Measurements from ENCODE around the gene BGLAP. TPM values are rescaled to one million over a fixed set of nuclear protein-coding genes. Genes with fewer than 3 reads are reported as not detected.

BGLAP gene
- total RNA-seq, 2 experiments from 2014 or later: 2.1 to 2.4 TPM

- POLR2A ChIA-PET: interaction anchor here (0.6 to 4.2 kb wide), 7 partner anchors 8 to 129 kb away, joined by 3 to 34 read pairs (median 6); partner anchors contain the start of gene PMF1
- H3K27me3 Mint-ChIP-seq: no peaks in the 10 kb centered on the region
Observed at GRCh38 chr1:156225677-156226014, 16.3 kb upstream of the BGLAP start.

GRCh38 chr1:156226116-156226538 is 15.9 kb upstream of the BGLAP start:
- Mint-ChIP-seq H3K27me3 (no peaks in the 10 kb centered on the region), H3K4me1 (peaks cover 47% of the 10 kb centered on the region), H3K4me3 (no peak overlapping the region), H3K9me3 (ENCODE audit: low read depth) (no peaks in the 10 kb centered on the region), H3K27ac (peak overlapping the region; percentile 85), H3K36me3 (ENCODE audit: low read depth) (peaks cover 56% of the 10 kb centered on the region)
- ATAC-seq (no peak), DNase-seq (no peak)
- POLR2A ChIA-PET: interaction anchor here (0.7 to 4.2 kb wide), 6 partner anchors 8 to 206 kb away, joined by 4 to 34 read pairs (median 8); partner anchors contain the start of gene PMF1
- intact Hi-C loops (cut with DNase I, micrococcal nuclease): loop anchor here in 1 of 2 experiments (5.0 kb wide), 1 partner anchor 56 kb away; the partner anchor contains the start of genes SMG5 and TMEM79
- CTCF ChIA-PET: interaction anchor here (0.8 to 7.8 kb wide), 12 partner anchors 8 to 135 kb away, joined by 3 to 229 read pairs (median 10); partner anchors contain the start of genes PMF1 and SMG5

More at GRCh38 chr1:156225677-156226014, 16.3 kb upstream of the BGLAP start:
- DNase-seq (no peak), ATAC-seq (no peak)
- Mint-ChIP-seq H3K36me3 (ENCODE audit: low read depth) (peaks cover 59% of the 10 kb centered on the region), H3K9me3 (ENCODE audit: low read depth) (no peaks in the 10 kb centered on the region), H3K4me3 (peak overlapping the region; percentile 35), H3K4me1 (peaks cover 50% of the 10 kb centered on the region), H3K27ac (peak overlapping the region; percentile 88)
- CTCF ChIA-PET: interaction anchor here (0.7 to 7.8 kb wide), 26 partner anchors 12 to 264 kb away, joined by 3 to 229 read pairs (median 5); partner anchors contain the start of genes PMF1, SEMA4A, SLC25A44 and SMG5
- intact Hi-C loops (cut with DNase I, micrococcal nuclease): loop anchor here (1.0 to 5.0 kb wide), 6 partner anchors 31 to 135 kb away; partner anchors contain the start of genes SLC25A44 (in 1 of the 2), SMG5 (in 1 of the 2) and TMEM79 (in 1 of the 2)

GRCh38 chr1:156226782-156227181 is 15.2 kb upstream of the BGLAP start:
- intact Hi-C loops (cut with DNase I, micrococcal nuclease): loop anchor here in 1 of 2 experiments (5.0 kb wide), 1 partner anchor 56 kb away; the partner anchor contains the start of genes SMG5 and TMEM79
- Mint-ChIP-seq H3K9me3 (ENCODE audit: low read depth) (no peaks in the 10 kb centered on the region), H3K27me3 (no peaks in the 10 kb centered on the region), H3K4me1 (peaks cover 40% of the 10 kb centered on the region), H3K4me3 (no peak overlapping the region), H3K27ac (peak overlapping the region; percentile 85), H3K36me3 (ENCODE audit: low read depth) (peaks cover 50% of the 10 kb centered on the region)
- CTCF ChIA-PET: interaction anchor here (0.8 to 7.8 kb wide), 8 partner anchors 9 to 136 kb away, joined by 3 to 229 read pairs (median 27); partner anchors contain the start of gene SMG5
- POLR2A ChIA-PET: interaction anchor here (0.7 to 4.2 kb wide), 5 partner anchors 9 to 207 kb away, joined by 4 to 34 read pairs (median 7); partner anchors contain the start of gene PMF1
- no peak for DNase-seq
- no peak for ATAC-seq

DNA sequence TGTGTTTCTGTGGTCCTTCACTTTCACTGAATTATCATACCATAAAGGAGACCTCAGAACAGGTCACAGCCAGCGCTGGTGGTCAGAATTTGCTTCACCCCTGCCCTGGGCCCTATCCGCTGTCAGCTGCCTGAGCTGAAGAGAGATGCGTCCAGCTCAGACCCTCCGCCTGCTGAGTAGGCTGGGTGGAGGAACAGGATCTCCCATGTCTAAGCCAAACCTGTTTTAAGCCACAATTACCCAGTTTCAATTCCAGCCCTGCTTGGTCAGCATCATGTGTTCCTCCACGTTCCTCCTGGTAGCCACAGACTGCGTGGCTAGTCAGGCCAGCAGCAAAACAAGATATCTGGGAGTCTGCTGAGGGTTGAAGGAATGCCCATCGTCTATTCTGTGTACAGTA is 13.5 kb upstream of the BGLAP start:
- intact Hi-C loops (cut with DNase I, micrococcal nuclease): loop anchor here in 1 of 2 experiments (5.0 kb wide), 1 partner anchor 54 kb away; the partner anchor contains the start of genes SMG5 and TMEM79

GRCh38 chr1:156229809-156230472 is 12.0 kb upstream of the BGLAP start:
- POLR2A ChIA-PET: no interaction called here
- no peak for ATAC-seq
- peaks cover 32% of the 10 kb centered on the region for H3K36me3 Mint-ChIP-seq (ENCODE audit: low read depth)

More for the DNA sequence above, 13.5 kb upstream of the BGLAP start:
- Mint-ChIP-seq H3K27me3 (no peaks in the 10 kb centered on the region), H3K4me1 (peaks cover 23% of the 10 kb centered on the region), H3K4me3 (no peak overlapping the region), H3K27ac (peak overlapping the region; percentile 74), H3K9me3 (ENCODE audit: low read depth) (no peaks in the 10 kb centered on the region), H3K36me3 (ENCODE audit: low read depth) (peaks cover 40% of the 10 kb centered on the region)
- POLR2A ChIA-PET: no interaction called here
- no peak for ATAC-seq
- no peak for DNase-seq
- CTCF ChIA-PET: interaction anchor here (0.6 to 7.8 kb wide), 5 partner anchors 9 to 109 kb away, joined by 3 to 229 read pairs (median 3); no protein-coding TSS in a partner anchor

GRCh38 chr1:156230473-156230837 is 11.5 kb upstream of the BGLAP start:
- no peak overlapping the region for H3K27ac Mint-ChIP-seq
- no peaks in the 10 kb centered on the region for H3K27me3 Mint-ChIP-seq
- ChIA-PET POLR2A (no interaction called here), CTCF (interaction anchor here (0.8 to 7.8 kb wide), 2 partner anchors 86 to 134 kb away, joined by 3 to 229 read pairs; no protein-coding TSS in a partner anchor)
- H3K36me3 Mint-ChIP-seq (ENCODE audit: low read depth): peaks cover 31% of the 10 kb centered on the region
- no peaks in the 10 kb centered on the region for H3K9me3 Mint-ChIP-seq (ENCODE audit: low read depth)
- DNase-seq: no peak
- ATAC-seq: no peak
- H3K4me3 Mint-ChIP-seq: no peak overlapping the region
- intact Hi-C loops (cut with DNase I, micrococcal nuclease): no loop called here
- H3K4me1 Mint-ChIP-seq: peaks cover 11% of the 10 kb centered on the region

More at GRCh38 chr1:156229809-156230472, 12.0 kb upstream of the BGLAP start:
- no peaks in the 10 kb centered on the region for H3K27me3 Mint-ChIP-seq
- CTCF ChIA-PET: interaction anchor here (7.8 kb wide), 1 partner anchor 85 kb away, joined by 229 read pairs; no protein-coding TSS in a partner anchor
- DNase-seq: no peak
- intact Hi-C loops (cut with DNase I, micrococcal nuclease): loop anchor here in 1 of 2 experiments (5.0 kb wide), 1 partner anchor 52 kb away; the partner anchor contains the start of genes SMG5 and TMEM79
- H3K4me3 Mint-ChIP-seq: no peak overlapping the region
- no peaks in the 10 kb centered on the region for H3K9me3 Mint-ChIP-seq (ENCODE audit: low read depth)
- peak overlapping the region; percentile 6 for H3K27ac Mint-ChIP-seq
- peaks cover 15% of the 10 kb centered on the region for H3K4me1 Mint-ChIP-seq

GRCh38 chr1:156232201-156232894 is 9.6 kb upstream of the BGLAP start:
- intact Hi-C loops (cut with DNase I, micrococcal nuclease): no loop called here
- no peak overlapping the region for H3K4me3 Mint-ChIP-seq
- ChIA-PET POLR2A (no interaction called here), CTCF (interaction anchor here (0.9 to 2.5 kb wide), 4 partner anchors 51 to 148 kb away, joined by 3 to 12 read pairs (median 4); partner anchors contain the start of gene SMG5)
- DNase-seq: no peak
- H3K36me3 Mint-ChIP-seq (ENCODE audit: low read depth): peaks cover 30% of the 10 kb centered on the region
- no peak for ATAC-seq
- no peaks in the 10 kb centered on the region for H3K9me3 Mint-ChIP-seq (ENCODE audit: low read depth)
- H3K4me1 Mint-ChIP-seq: no peaks in the 10 kb centered on the region
- H3K27ac Mint-ChIP-seq: no peak overlapping the region
- H3K27me3 Mint-ChIP-seq: no peaks in the 10 kb centered on the region

GRCh38 chr1:156233426-156234127 is 8.4 kb upstream of the BGLAP start:
- intact Hi-C loops (cut with DNase I, micrococcal nuclease): no loop called here
- H3K4me1 Mint-ChIP-seq: peaks cover 4% of the 10 kb centered on the region
- no peaks in the 10 kb centered on the region for H3K27me3 Mint-ChIP-seq
- no peaks in the 10 kb centered on the region for H3K9me3 Mint-ChIP-seq (ENCODE audit: low read depth)
- H3K4me3 Mint-ChIP-seq: no peak overlapping the region
- no peak for DNase-seq
- H3K27ac Mint-ChIP-seq: no peak overlapping the region
- ATAC-seq: no peak
- ChIA-PET CTCF (interaction anchor here (0.8 to 2.5 kb wide), 6 partner anchors 10 to 152 kb away, joined by 3 to 12 read pairs (median 3); no protein-coding TSS in a partner anchor), POLR2A (no interaction called here)
- H3K36me3 Mint-ChIP-seq (ENCODE audit: low read depth): peaks cover 36% of the 10 kb centered on the region

DNA sequence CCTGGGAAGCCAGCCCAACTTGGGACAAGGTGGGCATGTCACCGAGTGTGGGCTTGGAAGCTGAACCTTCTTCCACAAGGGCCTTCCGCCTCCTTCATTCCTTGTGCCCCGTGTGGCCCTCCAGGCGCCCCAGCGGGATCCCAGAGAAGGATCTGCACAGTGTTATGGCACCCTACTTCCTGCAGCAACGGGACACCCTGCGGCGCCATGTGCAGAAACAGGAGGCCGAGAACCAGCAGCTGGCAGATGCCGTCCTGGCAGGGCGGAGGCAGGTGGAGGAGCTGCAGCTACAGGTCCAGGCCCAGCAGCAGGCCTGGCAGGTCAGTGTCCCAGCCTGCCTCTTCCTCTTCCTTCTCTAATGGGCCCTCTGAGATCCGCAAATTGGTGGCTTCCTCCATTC is 5.8 kb upstream of the BGLAP start:
- intact Hi-C loops (cut with DNase I, micrococcal nuclease): no loop called here
- Mint-ChIP-seq H3K4me1 (peaks cover 4% of the 10 kb centered on the region), H3K9me3 (ENCODE audit: low read depth) (no peaks in the 10 kb centered on the region), H3K27ac (no peak overlapping the region), H3K4me3 (no peak overlapping the region), H3K27me3 (no peaks in the 10 kb centered on the region), H3K36me3 (ENCODE audit: low read depth) (peaks cover 39% of the 10 kb centered on the region)
- ChIA-PET POLR2A (interaction anchor here (0.5 kb wide), 1 partner anchor 331 kb away, joined by 3 read pairs; no protein-coding TSS in a partner anchor), CTCF (no interaction called here)
- no peak for ATAC-seq
- DNase-seq: no peak

DNA sequence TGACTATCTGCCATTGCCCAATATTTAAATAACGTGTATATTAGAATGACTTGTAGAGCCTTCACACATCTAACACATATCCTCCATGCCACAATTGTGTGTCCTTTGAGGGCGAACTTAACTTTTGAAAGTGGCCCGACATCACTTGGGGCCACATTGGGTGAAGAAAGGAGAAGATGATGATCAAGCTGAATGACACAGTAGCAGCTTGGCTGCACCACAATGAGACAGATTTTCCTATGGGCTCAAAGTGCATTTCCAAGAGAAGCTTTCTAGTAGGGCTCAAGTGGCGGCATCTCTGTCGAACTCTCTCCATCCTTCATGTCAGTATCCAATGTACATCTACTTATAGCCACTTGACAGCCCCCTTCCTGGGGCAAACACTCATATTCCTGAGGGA is 3.7 kb upstream of the BGLAP start:
- Mint-ChIP-seq H3K27ac (no peak overlapping the region), H3K36me3 (ENCODE audit: low read depth) (peaks cover 36% of the 10 kb centered on the region), H3K27me3 (no peaks in the 10 kb centered on the region), H3K4me1 (peaks cover 4% of the 10 kb centered on the region), H3K9me3 (ENCODE audit: low read depth) (no peaks in the 10 kb centered on the region), H3K4me3 (no peak overlapping the region)
- peak; percentile 11 for ATAC-seq
- CTCF ChIA-PET: interaction anchor here (0.5 to 1.0 kb wide), 3 partner anchors 9 to 101 kb away, joined by 3 read pairs; no protein-coding TSS in a partner anchor
- POLR2A ChIA-PET: interaction anchor here (0.5 to 1.2 kb wide), 2 partner anchors 10 to 13 kb away, joined by 3 read pairs; partner anchors contain the start of gene PAQR6
- intact Hi-C loops (cut with DNase I, micrococcal nuclease): no loop called here
- DNase-seq: no peak

Data from activated CD4-positive, alpha-beta T cell treated with anti-CD3 and anti-CD28 coated beads for 36 hours (primary cell).